IPS-18c (cell line): Measurements from ENCODE around the gene VGLL4.

Experiments
- H3K4me3 ChIP-seq: 2 replicates; pipeline ENCODE4 v1.7.0; 2013; ENCODE audit warnings: low read depth, mild to moderate bottlenecking, low read length, moderate library complexity; ENCODE audit not compliant: insufficient read depth
- H3K9me3 ChIP-seq: one replicate; pipeline ENCODE4 v1.6.1; 2013; ENCODE audit warnings: mild to moderate bottlenecking, low read length, moderate library complexity; ENCODE audit not compliant: control insufficient read depth, insufficient read depth

Gene VGLL4

DNA sequence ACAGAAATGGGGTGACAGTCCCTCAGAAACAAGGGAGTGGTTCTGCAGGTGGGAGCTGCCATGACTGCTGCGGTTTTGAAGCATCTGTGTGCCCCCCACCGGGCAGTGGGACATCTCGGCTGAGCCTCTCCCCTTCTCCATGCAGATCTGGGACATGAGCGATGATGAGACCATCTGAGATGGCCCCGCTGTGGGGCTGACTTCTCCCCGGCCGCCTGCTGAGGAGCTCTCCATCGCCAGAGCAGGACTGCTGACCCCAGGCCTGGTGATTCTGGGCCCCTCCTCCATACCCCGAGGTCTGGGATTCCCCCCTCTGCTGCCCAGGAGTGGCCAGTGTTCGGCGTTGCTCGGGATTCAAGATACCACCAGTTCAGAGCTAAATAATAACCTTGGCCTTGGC, 89.0 kb downstream of the VGLL4 start:
- Histone ChIP-seq H3K9me3 (no peaks in the 10 kb centered on the region), H3K4me3 (no peak overlapping the region)

DNA sequence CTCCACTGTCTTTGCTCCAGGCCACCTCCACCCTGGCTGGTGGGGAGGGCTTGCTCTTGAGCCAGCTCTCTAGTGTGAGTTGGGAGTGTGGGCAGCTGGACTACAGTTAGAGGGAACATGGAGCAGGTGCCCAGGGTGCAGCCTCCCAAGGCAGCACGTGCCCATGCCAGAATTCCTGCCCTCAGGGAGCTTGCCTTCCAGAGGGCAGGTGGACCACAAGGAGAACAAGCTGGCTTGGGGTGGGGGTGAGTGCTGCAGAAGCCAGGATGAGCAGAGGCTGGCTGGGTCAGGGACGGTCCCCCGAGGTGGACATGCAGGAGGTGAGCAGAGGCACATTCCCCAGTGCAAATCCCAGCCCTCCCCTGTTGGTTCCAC, 89.5 kb downstream of the VGLL4 start:
- no peak overlapping the region for H3K4me3 ChIP-seq
- no peaks in the 10 kb centered on the region for H3K9me3 ChIP-seq

DNA sequence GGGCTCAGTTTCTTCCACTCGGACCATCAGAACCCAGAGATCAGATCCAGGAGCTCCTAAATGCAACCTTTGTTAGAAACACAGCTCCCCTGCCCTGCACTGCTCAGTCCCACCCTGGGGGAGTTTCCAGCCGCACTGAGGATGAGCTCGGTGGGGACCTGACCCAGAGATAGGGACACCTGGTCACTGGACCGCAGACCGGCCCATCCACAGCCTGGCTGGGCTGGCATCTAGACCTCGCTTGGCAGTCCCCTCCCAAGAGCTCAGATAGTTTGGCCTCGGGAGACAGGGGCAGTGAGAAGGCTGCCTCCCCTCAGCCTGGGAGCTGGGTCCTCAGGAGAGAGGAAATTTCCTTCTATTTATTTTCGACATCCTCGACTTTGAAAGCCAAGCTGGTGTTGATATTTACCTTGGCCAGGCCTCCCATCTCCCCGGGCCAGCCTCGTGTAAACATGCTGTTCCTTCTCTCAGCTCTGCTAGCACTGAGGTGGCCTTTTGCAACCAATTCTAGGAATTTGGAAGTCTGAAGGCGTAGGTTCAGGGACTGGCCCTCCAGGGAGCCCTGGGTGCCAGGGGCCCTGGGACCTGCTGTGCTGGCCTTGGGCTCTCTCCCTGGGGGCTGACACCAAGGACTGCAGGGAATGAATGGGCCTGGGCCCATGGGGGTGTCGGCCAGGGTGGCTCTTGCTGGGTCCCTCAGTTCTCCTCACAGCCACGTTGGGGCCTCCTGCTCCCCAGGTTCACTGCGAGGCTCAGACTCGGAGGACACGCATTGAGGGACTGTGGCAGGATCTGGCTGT, 90.1 kb downstream of the VGLL4 start:
- H3K9me3 ChIP-seq = no peaks in the 10 kb centered on the region

GRCh38 chr3:11552289-11553264, 91.1 kb downstream of the VGLL4 start:
- Histone ChIP-seq H3K9me3 (no peaks in the 10 kb centered on the region), H3K4me3 (no peak overlapping the region)

More for the DNA sequence above, 90.1 kb downstream of the VGLL4 start:
- no peak overlapping the region for H3K4me3 ChIP-seq

GRCh38 chr3:11551036-11551435, 92.7 kb downstream of the VGLL4 start:
- H3K4me3 ChIP-seq = no peak overlapping the region

DNA sequence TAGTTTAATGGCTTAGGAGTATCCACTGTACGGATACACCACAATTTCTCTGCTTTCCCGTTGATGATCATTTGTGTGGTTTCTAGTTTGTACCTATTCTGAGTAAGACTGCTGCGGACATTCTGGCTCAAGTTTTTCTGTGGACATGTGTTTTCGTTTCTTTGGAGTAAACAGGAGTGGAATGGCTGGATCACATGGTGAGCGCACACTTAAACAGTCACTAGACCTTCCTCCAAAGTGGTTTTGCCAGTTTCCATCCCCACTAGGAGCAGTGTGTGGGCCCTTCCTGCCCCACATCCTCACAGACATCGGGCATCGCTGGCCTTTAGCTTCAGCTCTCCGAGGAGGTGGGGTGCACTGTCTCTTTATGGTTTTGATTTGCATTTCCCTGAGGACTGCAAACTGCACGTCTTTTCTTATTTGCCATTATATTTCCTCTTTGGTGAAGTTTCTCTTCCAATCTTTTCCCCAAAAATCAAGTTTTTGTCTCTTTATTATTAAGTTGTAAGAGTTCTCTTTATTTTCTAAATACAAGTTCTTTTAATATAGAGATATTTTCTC, 94.1 kb downstream of the VGLL4 start:
- Histone ChIP-seq H3K9me3 (no peaks in the 10 kb centered on the region), H3K4me3 (no peak overlapping the region)

More at GRCh38 chr3:11551036-11551435, 92.7 kb downstream of the VGLL4 start:
- no peaks in the 10 kb centered on the region for H3K9me3 ChIP-seq

DNA sequence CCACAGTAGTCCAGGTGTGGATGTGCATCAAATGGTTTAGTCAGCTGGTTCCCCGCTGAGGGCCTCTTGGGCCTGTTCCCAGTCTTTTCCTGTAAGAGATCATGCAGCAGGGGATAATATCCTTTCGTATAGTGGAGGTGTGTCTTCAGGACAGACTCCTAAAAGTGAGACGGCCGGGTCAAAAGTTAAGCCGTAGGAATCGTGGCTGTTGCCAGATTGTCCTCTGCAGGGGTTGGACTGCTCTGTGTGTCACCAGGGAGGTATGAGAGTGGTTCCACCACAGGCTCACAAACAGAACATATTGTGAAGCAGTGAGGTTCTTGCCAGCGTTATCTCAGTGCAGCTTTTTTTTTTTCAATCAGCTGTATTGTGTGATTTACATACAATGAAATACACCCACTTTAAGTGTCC, 95.0 kb downstream of the VGLL4 start:
- no peaks in the 10 kb centered on the region for H3K9me3 ChIP-seq

GRCh38 chr3:11547498-11547897, 96.2 kb downstream of the VGLL4 start:
- Histone ChIP-seq H3K4me3 (no peak overlapping the region), H3K9me3 (no peaks in the 10 kb centered on the region)

More for the DNA sequence above, 95.0 kb downstream of the VGLL4 start:
- H3K4me3 ChIP-seq = no peak overlapping the region

DNA sequence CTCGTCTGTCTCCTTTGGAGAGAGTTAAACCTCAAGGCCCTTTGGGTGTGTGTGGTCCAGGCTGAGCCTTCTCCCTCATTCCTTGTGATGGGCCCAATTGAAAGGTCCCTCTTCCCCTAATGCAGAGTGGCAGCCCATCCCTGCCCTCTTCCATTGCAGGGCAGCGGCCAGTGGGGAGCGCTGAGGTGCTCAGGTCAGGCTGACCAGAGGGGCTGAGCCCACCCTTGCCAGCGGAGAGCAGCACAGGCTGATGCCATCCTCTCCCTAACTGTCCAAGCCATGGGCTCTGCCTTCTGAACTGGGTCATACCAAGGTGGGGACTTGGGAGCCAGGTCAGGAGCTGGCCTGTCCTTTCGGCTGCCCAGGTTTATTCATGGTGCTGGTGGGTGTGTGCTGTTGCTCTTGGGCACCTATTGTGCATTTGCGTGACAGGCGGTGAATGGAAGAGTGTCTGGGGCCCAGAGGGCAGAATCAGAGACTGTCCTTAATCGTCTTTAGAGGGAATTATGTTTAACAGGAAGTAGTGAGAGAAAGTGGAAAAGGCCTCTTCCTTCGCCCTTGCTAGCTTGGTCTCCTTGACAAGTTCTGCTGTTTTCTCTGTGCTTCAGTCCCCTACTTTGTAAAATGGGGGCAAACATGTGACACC, 96.9 kb downstream of the VGLL4 start:
- no peaks in the 10 kb centered on the region for H3K9me3 ChIP-seq
- no peak overlapping the region for H3K4me3 ChIP-seq

DNA sequence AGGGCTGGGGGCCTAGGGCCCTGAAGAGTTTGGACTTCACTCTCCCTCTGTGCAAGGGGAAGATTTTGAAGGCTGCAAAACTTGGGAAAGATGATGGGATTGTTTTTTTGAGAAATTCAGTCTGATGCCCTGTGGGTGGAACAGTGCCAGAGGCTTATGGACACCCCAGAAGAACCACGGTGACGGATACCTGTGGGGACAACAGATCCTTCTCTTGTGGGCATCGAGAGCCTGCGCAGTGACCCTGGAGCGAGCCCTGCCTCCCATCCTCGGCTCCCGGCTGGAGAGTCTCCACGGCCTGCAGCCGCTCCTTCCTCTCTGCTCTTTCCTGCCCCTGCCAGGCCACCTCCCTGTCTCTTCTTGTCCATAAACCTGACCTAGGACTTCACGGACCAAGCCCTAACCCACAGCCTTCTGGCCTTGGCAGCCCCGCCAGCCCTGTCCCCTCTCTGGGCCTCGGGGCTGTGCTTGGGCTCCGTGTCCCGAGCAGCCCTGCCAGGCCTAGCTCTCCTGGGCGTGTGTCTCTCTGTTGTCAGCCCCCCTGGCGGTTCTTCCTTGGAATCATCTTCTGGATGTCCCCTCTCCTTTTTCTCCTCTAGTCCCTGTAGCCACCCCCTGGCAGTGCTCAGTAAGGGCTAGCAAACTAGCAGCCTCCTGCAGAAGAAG, 98.4 kb downstream of the VGLL4 start:
- Histone ChIP-seq H3K4me3 (no peak overlapping the region), H3K9me3 (no peaks in the 10 kb centered on the region)

- H3K4me3 ChIP-seq = no peak overlapping the region
- no peaks in the 10 kb centered on the region for H3K9me3 ChIP-seq
These were observed 99.1 kb downstream of the VGLL4 start for GRCh38 chr3:11544412-11545181.

- no peaks in the 10 kb centered on the region for H3K9me3 ChIP-seq
- no peak overlapping the region for H3K4me3 ChIP-seq
These were observed 99.7 kb downstream of the VGLL4 start for GRCh38 chr3:11543948-11544387.

DNA sequence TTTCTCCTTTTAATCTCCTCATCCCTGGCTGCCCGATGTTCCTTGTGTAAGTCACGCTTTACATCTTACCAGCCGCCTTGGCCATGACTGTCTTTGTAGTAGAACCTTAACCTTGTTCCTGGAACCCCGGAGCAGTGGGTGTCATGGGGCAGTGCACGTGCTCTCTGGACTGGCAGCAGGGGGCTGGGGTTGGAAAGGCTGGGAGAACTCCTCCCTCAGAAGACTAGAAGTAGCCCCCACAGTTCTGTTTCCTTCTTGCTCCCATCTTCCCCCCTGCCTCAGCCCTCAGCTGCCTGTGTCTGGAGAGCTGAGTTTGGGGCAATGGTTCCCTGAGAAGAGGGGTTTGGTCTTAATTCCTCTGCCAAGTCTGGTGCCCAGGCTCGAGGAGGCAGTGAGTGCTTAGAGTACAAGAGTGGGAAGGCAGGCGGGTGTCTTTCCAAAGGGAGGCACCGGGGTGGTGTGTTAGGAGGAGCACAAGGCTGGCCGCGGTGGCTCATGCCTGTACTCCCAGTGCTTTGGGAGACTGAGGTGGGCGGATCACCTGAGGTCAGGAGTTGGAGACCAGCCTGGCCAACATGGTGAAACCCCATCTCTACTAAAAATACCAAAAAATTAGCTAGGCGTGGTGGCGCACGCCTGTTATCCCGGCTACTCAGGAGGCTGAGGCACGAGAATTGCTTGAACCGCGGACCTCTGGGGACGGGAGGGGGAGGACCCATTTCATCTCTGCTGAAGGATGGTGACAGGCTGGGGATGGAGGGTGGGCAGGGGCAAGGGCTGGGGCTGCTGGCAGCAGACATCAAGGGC, 100.4 kb downstream of the VGLL4 start:
- Histone ChIP-seq H3K4me3 (no peak overlapping the region), H3K9me3 (no peaks in the 10 kb centered on the region)

- H3K9me3 ChIP-seq = no peaks in the 10 kb centered on the region
- H3K4me3 ChIP-seq = no peak overlapping the region
These were observed 101.2 kb downstream of the VGLL4 start for GRCh38 chr3:11542551-11542950.
